H1 (cell line): ENCODE results near the gene INSYN2A. TPM values are rescaled to one million over a fixed set of nuclear protein-coding genes. Genes with fewer than 3 reads are reported as not detected.

ENCODE experiments used
- CTCF ChIA-PET: fragments of 300-600 bp; sonication (Branson Sonifier 250); formaldehyde crosslinking; loops from one replicate; lab custom pipeline; 2021; ENCODE audit not compliant: partially characterized antibody; lab: Charles Lee
- POLR2A ChIA-PET: fragments of 300-600 bp; sonication (Branson Sonifier 250); formaldehyde crosslinking; loops from one replicate; lab custom pipeline; 2021; ENCODE audit warnings: inconsistent platforms; ENCODE audit not compliant: partially characterized antibody; lab: Charles Lee
- DNase-seq, 2 experiments: peaks; one replicate each; pipeline versions ENCODE4 v3.0.0 to v3.0.0-alpha.2; 2010 to 2022; ENCODE audit warnings: low spot score in 2 of 2, low read depth in 1 of 2, mixed read lengths in 1 of 2
- FAIRE-seq: peaks from 2 replicates; lab custom pipeline; 2011; peaks lifted over from hg19 to GRCh38; lab: Jason Lieb, UNC
- H2AFZ ChIP-seq: 2 replicates; pipeline ENCODE4 v1.8.1; 2012; ENCODE audit warnings: low read length, inconsistent platforms
- H2AK5ac ChIP-seq: 2 replicates; pipeline ENCODE4 v1.6.1; 2013; ENCODE audit warnings: low read depth, low read length
- H2BK120ac ChIP-seq: replicated peaks from 2 replicates; pipeline ENCODE3; 2013; ENCODE audit warnings: low read depth, low read length, inconsistent platforms
- H2BK12ac ChIP-seq: 2 replicates; pipeline ENCODE4 v1.6.1; 2013; ENCODE audit warnings: low read depth, low read length
- H2BK15ac ChIP-seq: 2 replicates; pipeline ENCODE4 v1.6.1; 2013; ENCODE audit warnings: low read length
- H2BK20ac ChIP-seq: 2 replicates; pipeline ENCODE4 v1.6.1; 2013; ENCODE audit warnings: low read length
- H2BK5ac ChIP-seq: 2 replicates; pipeline ENCODE4 v1.6.1; 2013; ENCODE audit warnings: low read depth, low read length
- H3K14ac ChIP-seq: 2 replicates; pipeline ENCODE4 v1.6.1; 2013; ENCODE audit warnings: inconsistent platforms; ENCODE audit not compliant: insufficient read length
- H3K18ac ChIP-seq: 2 replicates; pipeline ENCODE4 v1.6.1; 2013; ENCODE audit warnings: low read length; ENCODE audit errors: extremely low read depth
- H3K23ac ChIP-seq: 2 replicates; pipeline ENCODE4 v1.6.1; 2013; ENCODE audit warnings: inconsistent platforms; ENCODE audit not compliant: insufficient read length
- H3K23me2 ChIP-seq: 2 replicates; pipeline ENCODE4 v1.6.1; 2013; ENCODE audit warnings: low read depth, low read length
- H3K27ac ChIP-seq: 2 replicates; pipeline ENCODE4 v1.6.1; 2011; ENCODE audit warnings: low read depth, low read length, inconsistent platforms
- H3K27me3 ChIP-seq, 4 experiments: replicated peaks in 1 of 4; 1 replicate in 1 of 4; 2 replicates in 3 of 4; pipeline versions ENCODE4 v1.6.1 to v1.8.1; 2011 to 2013; ENCODE audit warnings: low read length in 3 of 4, mild to moderate bottlenecking in 3 of 4, inconsistent platforms in 2 of 4, mixed read lengths in 2 of 4, moderate library complexity in 1 of 4; ENCODE audit not compliant: control insufficient read depth in 3 of 4, insufficient read depth in 3 of 4; ENCODE audit errors: extremely low read depth in 1 of 4
- H3K36me3 ChIP-seq, 4 experiments: 2 replicates each; pipeline versions ENCODE4 v1.6.1 to v1.8.1; 2011 to 2013; ENCODE audit warnings: mild to moderate bottlenecking in 4 of 4, low read length in 3 of 4, moderate library complexity in 2 of 4, control low read depth in 1 of 4, inconsistent platforms in 1 of 4; ENCODE audit not compliant: insufficient read depth in 4 of 4, control insufficient read depth in 2 of 4
- H3K4ac ChIP-seq: replicated peaks from 2 replicates; pipeline ENCODE3; 2013; ENCODE audit warnings: low read length, low read depth, mixed read lengths, inconsistent platforms; ENCODE audit not compliant: insufficient read length
- H3K4me1 ChIP-seq, 4 experiments: replicated peaks in 1 of 4; 1 replicate in 1 of 4; 2 replicates in 3 of 4; pipeline versions ENCODE4 v1.6.1 to v1.8.1; 2011 to 2013; ENCODE audit warnings: low read length in 3 of 4, inconsistent platforms in 2 of 4, mixed read lengths in 1 of 4; ENCODE audit not compliant: insufficient read depth in 4 of 4, control insufficient read depth in 3 of 4
- H3K4me2 ChIP-seq, 2 experiments: 2 replicates each; pipeline versions ENCODE4 v1.6.1 to v1.8.1; 2011 to 2013; ENCODE audit warnings: low read depth in 2 of 2, low read length in 2 of 2, control low read depth in 1 of 2, inconsistent platforms in 1 of 2, mild to moderate bottlenecking in 1 of 2; ENCODE audit not compliant: insufficient read depth in 1 of 2
- H3K4me3 ChIP-seq, 4 experiments: fragments of 200-600, 300-600 bp in 1 of 4; sonication (generic), shearing (Covaris generic), sonication (Bioruptor Twin) in 1 of 4; 2 replicates each; pipeline versions ENCODE4 v1.5.1 to v1.8.1; 2011 to 2016; ENCODE audit warnings: low read length in 4 of 4, low read depth in 3 of 4, control low read depth in 2 of 4, inconsistent platforms in 2 of 4, mild to moderate bottlenecking in 2 of 4, mixed read lengths in 1 of 4, moderate library complexity in 1 of 4; ENCODE audit not compliant: insufficient read depth in 2 of 4; ENCODE audit errors: extremely low read depth in 1 of 4
- H3K56ac ChIP-seq: replicated peaks from 2 replicates; pipeline ENCODE3; 2013; ENCODE audit warnings: low read depth, mild to moderate bottlenecking, mixed read lengths, low read length, inconsistent platforms; ENCODE audit not compliant: insufficient read length
- H3K79me1 ChIP-seq: 2 replicates; pipeline ENCODE4 v1.6.1; 2013; ENCODE audit warnings: low read depth, low read length, control low read depth
- H3K79me2 ChIP-seq, 2 experiments: 2 replicates each; pipeline versions ENCODE4 v1.6.1 to v1.8.1; 2012 to 2013; ENCODE audit warnings: low read length in 2 of 2, mild to moderate bottlenecking in 2 of 2, inconsistent platforms in 1 of 2; ENCODE audit not compliant: insufficient read depth in 2 of 2, control insufficient read depth in 1 of 2
- H3K9ac ChIP-seq, 4 experiments: replicated peaks in 1 of 4; 1 replicate in 1 of 4; 2 replicates in 3 of 4; pipeline versions ENCODE4 v1.6.1 to v1.8.1; 2011 to 2013; ENCODE audit warnings: low read depth in 3 of 4, low read length in 3 of 4, control low read depth in 2 of 4, mild to moderate bottlenecking in 2 of 4, moderate library complexity in 2 of 4, inconsistent platforms in 1 of 4; ENCODE audit errors: extremely low read depth in 1 of 4
- H3K9me3 ChIP-seq, 2 experiments: 2 replicates each; pipeline versions ENCODE4 v1.6.1 to v1.8.1; 2012 to 2013; ENCODE audit warnings: mild to moderate bottlenecking in 2 of 2, moderate library complexity in 2 of 2, control low read depth in 1 of 2, inconsistent platforms in 1 of 2, low read depth in 1 of 2, low read length in 1 of 2, mixed read lengths in 1 of 2; ENCODE audit not compliant: insufficient read depth in 2 of 2
- H4K20me1 ChIP-seq, 2 experiments: replicated peaks in 1 of 2; 2 replicates each; pipeline versions ENCODE3 to v1.8.1; 2011 to 2013; ENCODE audit warnings: inconsistent platforms in 2 of 2, low read length in 2 of 2, mild to moderate bottlenecking in 1 of 2; ENCODE audit not compliant: insufficient read depth in 2 of 2, control insufficient read depth in 1 of 2
- H4K5ac ChIP-seq: 2 replicates; pipeline ENCODE4 v1.6.1; 2013; ENCODE audit warnings: low read length, low read depth, mixed read lengths, inconsistent platforms; ENCODE audit not compliant: insufficient read length
- H4K8ac ChIP-seq: 2 replicates; pipeline ENCODE4 v1.8.0; 2013; ENCODE audit warnings: mild to moderate bottlenecking, moderate library complexity, low read length, inconsistent platforms; ENCODE audit not compliant: insufficient read depth; ENCODE audit errors: extremely low read depth
- H4K91ac ChIP-seq: replicated peaks from 2 replicates; pipeline ENCODE3; 2013; ENCODE audit warnings: low read length, mixed read lengths, inconsistent platforms; ENCODE audit not compliant: insufficient read length
- MAX ChIP-seq: IDR thresholded peaks from 2 replicates; pipeline ENCODE4 v1.6.1; 2012; ENCODE audit warnings: inconsistent platforms
- SRF ChIP-seq: IDR thresholded peaks from 2 replicates; pipeline ENCODE4 v1.6.1; 2011; ENCODE audit warnings: mild to moderate bottlenecking, low read depth, low read length, moderate library complexity
- WGBS, 2 experiments: shearing (Covaris generic) in 1 of 2; methylation state at CpG; one replicate each; pipeline versions ENCODE4 v1.1.6 to v1.1.7; 2013 to 2015; ENCODE audit warnings: low lambda C conversion rate in 2 of 2, mixed read lengths in 2 of 2, inconsistent platforms in 1 of 2, low coverage in 1 of 2, missing lambda C conversion rate in 1 of 2; ENCODE audit not compliant: insufficient replicate concordance in 2 of 2, insufficient coverage in 1 of 2, insufficient read length in 1 of 2; ENCODE audit errors: extremely low coverage in 1 of 2, missing lambda C conversion rate in 1 of 2; 5-methylcytosine and 5-hydroxymethylcytosine counted together
- polyA plus RNA-seq, 7 experiments: library from polyadenylated mRNA; depleted of rRNA in 3 of 7; stranded (reverse) in 5 of 7; unstranded in 2 of 7; fragments of >200 nt in 5 of 7; fragments of 200-250 nt in 2 of 7; gene quantifications; 1 replicate in 5 of 7; 2 replicates in 1 of 7; 4 replicates in 1 of 7; pipeline versions ENCODE4 v1.2.1 to v1.2.3, GENCODE V29; 2011 to 2013; ENCODE audit warnings: missing spikeins in 2 of 7, mixed read lengths in 2 of 7
- total RNA-seq: library from RNA; stranded (reverse); fragmentation: NEBNext Ultra II Directional; extraction: Animal tissue kit (Norgen Biotek cat#: 25700); gene quantifications from 2 replicates; pipeline ENCODE4 v1.2.1, GENCODE V29; 2021

Gene INSYN2A
- total and polyA plus RNA-seq, 2 of the 8 experiments (the other 6 are each of a cell fraction or from before 2014, with no cell fraction given), result 0.11 to 0.19 TPM

- CTCF ChIA-PET, result interaction anchor here (0.6 kb wide), 1 partner anchor 191 kb away, joined by 3 read pairs; no protein-coding TSS in a partner anchor
These were observed 31.9 kb upstream of the INSYN2A start for GRCh38 chr10:127228195-127228787.

More at GRCh38 chr10:127228195-127228787, 31.9 kb upstream of the INSYN2A start:
- Histone ChIP-seq H3K23ac (no peak overlapping the region), H3K9me3 (no peaks in the 10 kb centered on the region), H3K4me2 (no peak overlapping the region), H2BK20ac (no peak overlapping the region), H3K27me3 (no peaks in the 10 kb centered on the region), H3K14ac (no peak overlapping the region), H3K79me1 (no peaks in the 10 kb centered on the region), H2BK12ac (no peak overlapping the region), H2BK5ac (no peak overlapping the region), H3K79me2 (no peaks in the 10 kb centered on the region), H2AFZ (no peak overlapping the region), H2BK15ac (no peak overlapping the region), H3K18ac (no peak overlapping the region), H4K91ac (no peak overlapping the region), H4K5ac (no peak overlapping the region), H4K8ac (no peak overlapping the region), H3K27ac (no peak overlapping the region), H4K20me1 (no peaks in the 10 kb centered on the region), H3K23me2 (no peaks in the 10 kb centered on the region), H3K9ac (no peak overlapping the region), H2AK5ac (no peak overlapping the region), H3K4me1 (no peaks in the 10 kb centered on the region; a peak in 1 of 7 replicates), H3K56ac (no peak overlapping the region), H3K36me3 (no peaks in the 10 kb centered on the region), H3K4ac (no peak overlapping the region), H3K4me3 (no peak overlapping the region), H2BK120ac (no peak overlapping the region)
- TF ChIP-seq MAX (peak; percentile 56; the same call in 1 of the 2 replicates), SRF (no peak)
- DNase-seq, result no peak
- 93% methylated on average over 12 of the region's 12 CpGs; no CpG with 5 or more reads in 1 of the 2 experiments for WGBS, 2 experiments
- POLR2A ChIA-PET, result no interaction called here
- FAIRE-seq, result no peak
